Uterus (tissue), 2 donors: Measurements from ENCODE around the gene SEMA4C.

ENCODE experiments used
- POLR2A ChIP-seq, 2 donors: fragments of 450-650 bp; IDR thresholded peaks; one replicate each; pipeline ENCODE4 v1.6.1; 2016; ENCODE audit warnings: antibody characterized with exemption in 2 of 2, mild to moderate bottlenecking in 1 of 2, moderate library complexity in 1 of 2
- TF ChIP-seq, protein P1 (sequence below), 4 experiments: fragments of 200-600 bp in 2 of 4; fragments of 450-650 bp in 2 of 4; sonication (generic) in 2 of 4; IDR thresholded peaks; one replicate each; pipeline ENCODE4 v1.5.1; 2016 to 2019; ENCODE audit warnings: antibody characterized with exemption in 4 of 4, mild to moderate bottlenecking in 2 of 4, moderate library complexity in 1 of 4

DNA sequence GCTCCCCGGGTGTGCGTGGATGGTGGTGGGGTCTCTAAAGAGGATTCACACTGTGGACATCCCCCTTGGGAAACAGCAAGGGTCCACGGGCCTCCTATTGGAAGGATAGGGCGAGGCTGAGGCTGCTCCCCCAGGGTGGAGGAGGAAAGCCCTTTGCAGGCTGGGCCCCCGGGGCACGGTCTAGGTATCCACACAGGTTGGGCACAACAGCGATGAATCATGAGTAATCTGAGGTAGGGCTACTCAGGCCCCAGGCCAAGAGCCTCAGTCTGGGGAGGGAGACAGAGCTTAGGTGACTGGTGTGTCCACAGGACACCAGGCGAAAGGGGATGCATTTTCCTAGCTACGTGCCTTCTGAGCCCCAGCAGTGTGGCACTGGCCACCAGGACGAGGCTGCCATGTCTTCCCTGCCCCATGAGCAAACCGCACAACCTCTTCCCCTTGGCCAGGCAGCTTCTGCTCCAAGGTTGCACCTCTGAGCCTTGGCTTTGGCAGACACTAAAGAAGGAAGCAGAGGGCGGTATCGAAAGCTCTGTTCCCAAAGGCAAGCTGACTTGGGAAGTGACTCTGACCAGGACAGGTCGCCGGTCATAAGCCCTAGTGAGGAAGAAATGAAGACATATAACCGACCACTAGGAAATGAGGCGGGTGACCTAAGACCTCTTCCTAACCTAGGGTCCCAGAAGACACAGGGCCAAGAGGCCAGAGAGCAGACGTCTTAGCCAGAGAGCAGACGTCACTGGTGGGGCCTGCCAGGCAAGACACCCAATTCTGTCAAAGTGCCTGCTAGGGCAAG lies 14.6 kb upstream of the SEMA4C start:
- TF ChIP-seq, protein P1, sequence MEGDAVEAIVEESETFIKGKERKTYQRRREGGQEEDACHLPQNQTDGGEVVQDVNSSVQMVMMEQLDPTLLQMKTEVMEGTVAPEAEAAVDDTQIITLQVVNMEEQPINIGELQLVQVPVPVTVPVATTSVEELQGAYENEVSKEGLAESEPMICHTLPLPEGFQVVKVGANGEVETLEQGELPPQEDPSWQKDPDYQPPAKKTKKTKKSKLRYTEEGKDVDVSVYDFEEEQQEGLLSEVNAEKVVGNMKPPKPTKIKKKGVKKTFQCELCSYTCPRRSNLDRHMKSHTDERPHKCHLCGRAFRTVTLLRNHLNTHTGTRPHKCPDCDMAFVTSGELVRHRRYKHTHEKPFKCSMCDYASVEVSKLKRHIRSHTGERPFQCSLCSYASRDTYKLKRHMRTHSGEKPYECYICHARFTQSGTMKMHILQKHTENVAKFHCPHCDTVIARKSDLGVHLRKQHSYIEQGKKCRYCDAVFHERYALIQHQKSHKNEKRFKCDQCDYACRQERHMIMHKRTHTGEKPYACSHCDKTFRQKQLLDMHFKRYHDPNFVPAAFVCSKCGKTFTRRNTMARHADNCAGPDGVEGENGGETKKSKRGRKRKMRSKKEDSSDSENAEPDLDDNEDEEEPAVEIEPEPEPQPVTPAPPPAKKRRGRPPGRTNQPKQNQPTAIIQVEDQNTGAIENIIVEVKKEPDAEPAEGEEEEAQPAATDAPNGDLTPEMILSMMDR (IDR thresholded peaks at IDR 0.05): no peak
- no peak for TF ChIP-seq POLR2A (IDR thresholded peaks at IDR 0.05)
